Activated CD4-positive, alpha-beta memory T cell treated with anti-CD3 and anti-CD28 coated beads, Interleukin-2, amount 10 ng/mL, durations not matched to agents 7 days and 5 days (primary cell): Measurements from ENCODE around the gene MORN5. TPM values are rescaled to one million over a fixed set of nuclear protein-coding genes. Genes with fewer than 3 reads are reported as not detected.

Experiments
- total RNA-seq, 2 experiments: library from RNA; stranded (reverse); gene quantifications; one replicate each; pipeline ENCODE4 v1.2.3, GENCODE V29; 2021

Gene MORN5
- total RNA-seq, 2 experiments from 2014 or later, result not detected

Other genes starting within 250 kb of the MORN5 start
- 1 to 10 TPM; 1.5 to 2.1 TPM for gene TTLL11, start 66.6 kb upstream of the MORN5 start, total RNA-seq
- gene NDUFA8, start 129 bp upstream of the MORN5 start, total RNA-seq, result 10 to 100 TPM; 36.1 to 37.0 TPM
- not detected for gene LHX6, start 69.0 kb downstream of the MORN5 start, total RNA-seq
- 10 to 100 TPM; 21.6 to 25.6 TPM for gene RBM18, start 104.9 kb downstream of the MORN5 start, total RNA-seq
- 10 to 100 TPM; 27.0 to 29.2 TPM for gene MRRF, start 105.0 kb downstream of the MORN5 start, total RNA-seq
- under 1 TPM; 0.08 to 0.20 TPM for gene PTGS1, start 211.1 kb downstream of the MORN5 start, total RNA-seq